ENCODE results near the gene ITGB4. TPM values are rescaled to one million over a fixed set of nuclear protein-coding genes. Genes with fewer than 3 reads are reported as not detected.
A peak's percentile ranks its signal among the peaks of the same experiment; 100 is the strongest.

The ITGB4 gene
- total and polyA plus RNA-seq, 2 of the 13 experiments (the other 11 are each of a cell fraction or from before 2014, with no cell fraction given): 6.9 to 14.5 TPM

- no peak for TF ChIP-seq SAFB2 (CRISPR knock-in tag; IDR thresholded peaks at IDR 0.05; ENCODE audit: borderline replicate concordance, low read depth)
- TF ChIP-seq TAF1 (CRISPR knock-in tag; IDR thresholded peaks at IDR 0.05): peak; percentile 99
- no peak; the same call in 1 of the 2 replicates for TF ChIP-seq ZNF569 (CRISPR knock-in tag; IDR thresholded peaks at IDR 0.05; ENCODE audit: borderline replicate concordance)
- peak; percentile 39; the same call in 1 of the 2 replicates for TF ChIP-seq MIXL1 (CRISPR knock-in tag; IDR thresholded peaks at IDR 0.05)
- no peak for TF ChIP-seq ZNF101 (CRISPR knock-in tag; IDR thresholded peaks at IDR 0.05; ENCODE audit: borderline replicate concordance, low read depth)
- TF ChIP-seq ZNF790 (CRISPR knock-in tag; IDR thresholded peaks at IDR 0.05; ENCODE audit: borderline replicate concordance): peak; percentile 98
- TF ChIP-seq BHLHE40 (IDR thresholded peaks at IDR 0.05; ENCODE audit: low read length): peak; percentile 47
- TF ChIP-seq, protein P1, sequence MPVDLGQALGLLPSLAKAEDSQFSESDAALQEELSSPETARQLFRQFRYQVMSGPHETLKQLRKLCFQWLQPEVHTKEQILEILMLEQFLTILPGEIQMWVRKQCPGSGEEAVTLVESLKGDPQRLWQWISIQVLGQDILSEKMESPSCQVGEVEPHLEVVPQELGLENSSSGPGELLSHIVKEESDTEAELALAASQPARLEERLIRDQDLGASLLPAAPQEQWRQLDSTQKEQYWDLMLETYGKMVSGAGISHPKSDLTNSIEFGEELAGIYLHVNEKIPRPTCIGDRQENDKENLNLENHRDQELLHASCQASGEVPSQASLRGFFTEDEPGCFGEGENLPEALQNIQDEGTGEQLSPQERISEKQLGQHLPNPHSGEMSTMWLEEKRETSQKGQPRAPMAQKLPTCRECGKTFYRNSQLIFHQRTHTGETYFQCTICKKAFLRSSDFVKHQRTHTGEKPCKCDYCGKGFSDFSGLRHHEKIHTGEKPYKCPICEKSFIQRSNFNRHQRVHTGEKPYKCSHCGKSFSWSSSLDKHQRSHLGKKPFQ (CRISPR knock-in tag; IDR thresholded peaks at IDR 0.05; ENCODE audit: insufficient replicate concordance): no peak
- TF ChIP-seq NCOR1 (IDR thresholded peaks at IDR 0.05; ENCODE audit: borderline replicate concordance, low read length): peak; percentile 59; the same call in 1 of the 2 replicates
- TF ChIP-seq, protein P2, sequence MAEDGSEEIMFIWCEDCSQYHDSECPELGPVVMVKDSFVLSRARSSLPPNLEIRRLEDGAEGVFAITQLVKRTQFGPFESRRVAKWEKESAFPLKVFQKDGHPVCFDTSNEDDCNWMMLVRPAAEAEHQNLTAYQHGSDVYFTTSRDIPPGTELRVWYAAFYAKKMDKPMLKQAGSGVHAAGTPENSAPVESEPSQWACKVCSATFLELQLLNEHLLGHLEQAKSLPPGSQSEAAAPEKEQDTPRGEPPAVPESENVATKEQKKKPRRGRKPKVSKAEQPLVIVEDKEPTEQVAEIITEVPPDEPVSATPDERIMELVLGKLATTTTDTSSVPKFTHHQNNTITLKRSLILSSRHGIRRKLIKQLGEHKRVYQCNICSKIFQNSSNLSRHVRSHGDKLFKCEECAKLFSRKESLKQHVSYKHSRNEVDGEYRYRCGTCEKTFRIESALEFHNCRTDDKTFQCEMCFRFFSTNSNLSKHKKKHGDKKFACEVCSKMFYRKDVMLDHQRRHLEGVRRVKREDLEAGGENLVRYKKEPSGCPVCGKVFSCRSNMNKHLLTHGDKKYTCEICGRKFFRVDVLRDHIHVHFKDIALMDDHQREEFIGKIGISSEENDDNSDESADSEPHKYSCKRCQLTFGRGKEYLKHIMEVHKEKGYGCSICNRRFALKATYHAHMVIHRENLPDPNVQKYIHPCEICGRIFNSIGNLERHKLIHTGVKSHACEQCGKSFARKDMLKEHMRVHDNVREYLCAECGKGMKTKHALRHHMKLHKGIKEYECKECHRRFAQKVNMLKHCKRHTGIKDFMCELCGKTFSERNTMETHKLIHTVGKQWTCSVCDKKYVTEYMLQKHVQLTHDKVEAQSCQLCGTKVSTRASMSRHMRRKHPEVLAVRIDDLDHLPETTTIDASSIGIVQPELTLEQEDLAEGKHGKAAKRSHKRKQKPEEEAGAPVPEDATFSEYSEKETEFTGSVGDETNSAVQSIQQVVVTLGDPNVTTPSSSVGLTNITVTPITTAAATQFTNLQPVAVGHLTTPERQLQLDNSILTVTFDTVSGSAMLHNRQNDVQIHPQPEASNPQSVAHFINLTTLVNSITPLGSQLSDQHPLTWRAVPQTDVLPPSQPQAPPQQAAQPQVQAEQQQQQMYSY (CRISPR knock-in tag; IDR thresholded peaks at IDR 0.05): 0 out of 2 replicates have a peak, but pooled peaks have one; percentile 63
- peak; percentile 94 for TF ChIP-seq THAP11 (CRISPR knock-in tag; IDR thresholded peaks at IDR 0.05)
- TF ChIP-seq RFX5 (IDR thresholded peaks at IDR 0.05; ENCODE audit: low read depth, low read length): peak; percentile 89
- peak; percentile 97; the same call in 1 of the 2 replicates for TF ChIP-seq TSC22D2 (CRISPR knock-in tag; IDR thresholded peaks at IDR 0.05; ENCODE audit: borderline replicate concordance)
- TF ChIP-seq ZNF547 (CRISPR knock-in tag; IDR thresholded peaks at IDR 0.05): peak; percentile 90
- peak; percentile 12; the same call in 1 of the 2 replicates for TF ChIP-seq SP5 (CRISPR knock-in tag; IDR thresholded peaks at IDR 0.05; ENCODE audit: borderline replicate concordance, low read depth)
- TF ChIP-seq ZNF619 (CRISPR knock-in tag; IDR thresholded peaks at IDR 0.05): peak; percentile 84; the same call in 1 of the 2 replicates
- TF ChIP-seq ZNF572 (CRISPR knock-in tag; IDR thresholded peaks at IDR 0.05): no peak
- TF ChIP-seq MTF1 (CRISPR knock-in tag; IDR thresholded peaks at IDR 0.05): peak; percentile 84; the same call in 1 of the 2 replicates
- no peak for TF ChIP-seq ZNF775 (CRISPR knock-in tag; IDR thresholded peaks at IDR 0.05; ENCODE audit: borderline replicate concordance)
- peak; percentile 92 for TF ChIP-seq ZBTB38 (CRISPR knock-in tag; IDR thresholded peaks at IDR 0.05)
- TF ChIP-seq ZNF274 (CRISPR knock-in tag; IDR thresholded peaks at IDR 0.05): peak; percentile 81; the same call in 1 of the 2 replicates
- TF ChIP-seq ZNF605 (CRISPR knock-in tag; IDR thresholded peaks at IDR 0.05): peak; percentile 92; the same call in 1 of the 2 replicates
These were observed 58.2 kb downstream of the ITGB4 start (continued) for GRCh38 chr17:75779250-75779986.
